Neural cell (in vitro differentiated cells): ENCODE measurements around the gene QRICH2. TPM values are rescaled to one million over a fixed set of nuclear protein-coding genes. Genes with fewer than 3 reads are reported as not detected.

ENCODE experiments used
- H2AFZ ChIP-seq: fragments of 200-600, 300-800 bp; sonication (generic), shearing (Covaris generic); 2 replicates; pipeline ENCODE4 v1.6.0; 2014; ENCODE audit warnings: low read depth, mild to moderate bottlenecking, antibody characterized with exemption, low read length, moderate library complexity
- H3F3A ChIP-seq: fragments of 200-600 bp; shearing (Covaris generic); 2 replicates; pipeline ENCODE4 v1.6.1; 2016; ENCODE audit warnings: mild to moderate bottlenecking, moderate library complexity, mixed read lengths, antibody characterized with exemption, low read length; ENCODE audit not compliant: insufficient read depth, poor library complexity, severe bottlenecking
- H3K27ac ChIP-seq: fragments of 200-600, 300-800 bp; sonication (generic), shearing (Covaris generic); 2 replicates; pipeline ENCODE4 v1.5.1; 2014; ENCODE audit warnings: mild to moderate bottlenecking, low read length, moderate library complexity
- H3K27me3 ChIP-seq: fragments of 300-800, 200-600 bp; sonication (generic), shearing (Covaris generic); 2 replicates; pipeline ENCODE4 v1.6.0; 2014; ENCODE audit warnings: mild to moderate bottlenecking, low read depth, low read length, moderate library complexity; ENCODE audit not compliant: insufficient read depth
- H3K36me3 ChIP-seq: fragments of 300-800, 200-600 bp; sonication (generic), shearing (Covaris generic); 2 replicates; pipeline ENCODE4 v1.5.1; 2014; ENCODE audit warnings: mild to moderate bottlenecking, antibody characterized with exemption, low read length, moderate library complexity; ENCODE audit not compliant: insufficient read depth
- H3K4me2 ChIP-seq: fragments of 300-800, 200-600 bp; sonication (generic), shearing (Covaris generic); 2 replicates; pipeline ENCODE4 v1.6.0; 2014; ENCODE audit warnings: mild to moderate bottlenecking, low read length
- H3K4me3 ChIP-seq: fragments of 300-800, 200-600 bp; sonication (generic), shearing (Covaris generic); 2 replicates; pipeline ENCODE4 v1.5.1; 2014; ENCODE audit warnings: mild to moderate bottlenecking, low read length, moderate library complexity
- H3K79me2 ChIP-seq: fragments of 200-600 bp; shearing (Covaris generic); replicated peaks from 2 replicates; pipeline ENCODE4 v1.6.0; 2014; ENCODE audit warnings: mild to moderate bottlenecking, low read length, moderate library complexity; ENCODE audit not compliant: insufficient read depth
- H3K9ac ChIP-seq: fragments of 300-800, 200-600 bp; sonication (generic), shearing (Covaris generic); 2 replicates; pipeline ENCODE4 v1.6.1; 2016; ENCODE audit warnings: mild to moderate bottlenecking, low read length, mixed read lengths
- H3K9me2 ChIP-seq: fragments of 200-600 bp; shearing (Covaris generic); 2 replicates; pipeline ENCODE4 v1.6.1; 2016; ENCODE audit warnings: mild to moderate bottlenecking, low read length, mixed read lengths; ENCODE audit not compliant: insufficient read depth
- H3K9me3 ChIP-seq: fragments of 200-600, 300-800 bp; sonication (generic), shearing (Covaris generic); 2 replicates; pipeline ENCODE4 v1.6.1; 2016; ENCODE audit warnings: mild to moderate bottlenecking, mixed run types, low read length, moderate library complexity, mixed read lengths
- H4K20me1 ChIP-seq: fragments of 200-600 bp; shearing (Covaris generic); 2 replicates; pipeline ENCODE4 v1.6.1; 2016; ENCODE audit warnings: mild to moderate bottlenecking, mixed run types; ENCODE audit not compliant: insufficient read depth
- EP300 ChIP-seq: fragments of 450-650 bp; conservative IDR thresholded peaks from 2 replicates; pipeline ENCODE4 v1.6.1; 2014; ENCODE audit warnings: antibody characterized with exemption, mild to moderate bottlenecking, moderate library complexity; ENCODE audit not compliant: poor library complexity, severe bottlenecking
- EZH2 ChIP-seq: fragments of 200-600, 300-800 bp; shearing (Covaris generic), sonication (generic); IDR thresholded peaks from 2 replicates; pipeline ENCODE4 v1.6.1; 2014; ENCODE audit warnings: antibody characterized with exemption, low read length, borderline replicate concordance, mild to moderate bottlenecking; ENCODE audit not compliant: insufficient read depth, poor library complexity, severe bottlenecking
- MXI1 ChIP-seq: fragments of 450-650 bp; conservative IDR thresholded peaks from 2 replicates; pipeline ENCODE4 v1.6.1; 2014; ENCODE audit warnings: antibody characterized with exemption, mild to moderate bottlenecking; ENCODE audit not compliant: poor library complexity, severe bottlenecking
- POLR2AphosphoS5 ChIP-seq: IDR thresholded peaks from 2 replicates; pipeline ENCODE4 v1.6.1; 2012
- RAD21 ChIP-seq: fragments of 450-650 bp; conservative IDR thresholded peaks from 2 replicates; pipeline ENCODE4 v1.6.1; 2014; ENCODE audit warnings: antibody characterized with exemption, mild to moderate bottlenecking, moderate library complexity
- SMC3 ChIP-seq: fragments of 450-650 bp; conservative IDR thresholded peaks from 2 replicates; pipeline ENCODE4 v1.6.1; 2014; ENCODE audit warnings: antibody characterized with exemption, mild to moderate bottlenecking, moderate library complexity; ENCODE audit not compliant: poor library complexity
- TAF1 ChIP-seq: IDR thresholded peaks from 2 replicates; pipeline ENCODE4 v1.6.1; 2012; ENCODE audit warnings: low read depth
- polyA plus RNA-seq: library from polyadenylated mRNA; depleted of rRNA; stranded (reverse); fragments of >200 nt; gene quantifications from 2 replicates; pipeline ENCODE4 v1.2.3, GENCODE V29; 2014
- TF ChIP-seq, protein P1 (sequence below): fragments of 450-650 bp; IDR thresholded peaks from 2 replicates; pipeline ENCODE4 v1.5.1; 2014; ENCODE audit warnings: antibody characterized with exemption, mild to moderate bottlenecking, moderate library complexity; ENCODE audit not compliant: poor library complexity, severe bottlenecking
- TF ChIP-seq, protein P2 (sequence below): IDR thresholded peaks from 2 replicates; pipeline ENCODE4 v1.6.1; 2012; ENCODE audit warnings: borderline replicate concordance

QRICH2 gene
- polyA plus RNA-seq, 1 donor from 2014 or later = 17.3 TPM

DNA sequence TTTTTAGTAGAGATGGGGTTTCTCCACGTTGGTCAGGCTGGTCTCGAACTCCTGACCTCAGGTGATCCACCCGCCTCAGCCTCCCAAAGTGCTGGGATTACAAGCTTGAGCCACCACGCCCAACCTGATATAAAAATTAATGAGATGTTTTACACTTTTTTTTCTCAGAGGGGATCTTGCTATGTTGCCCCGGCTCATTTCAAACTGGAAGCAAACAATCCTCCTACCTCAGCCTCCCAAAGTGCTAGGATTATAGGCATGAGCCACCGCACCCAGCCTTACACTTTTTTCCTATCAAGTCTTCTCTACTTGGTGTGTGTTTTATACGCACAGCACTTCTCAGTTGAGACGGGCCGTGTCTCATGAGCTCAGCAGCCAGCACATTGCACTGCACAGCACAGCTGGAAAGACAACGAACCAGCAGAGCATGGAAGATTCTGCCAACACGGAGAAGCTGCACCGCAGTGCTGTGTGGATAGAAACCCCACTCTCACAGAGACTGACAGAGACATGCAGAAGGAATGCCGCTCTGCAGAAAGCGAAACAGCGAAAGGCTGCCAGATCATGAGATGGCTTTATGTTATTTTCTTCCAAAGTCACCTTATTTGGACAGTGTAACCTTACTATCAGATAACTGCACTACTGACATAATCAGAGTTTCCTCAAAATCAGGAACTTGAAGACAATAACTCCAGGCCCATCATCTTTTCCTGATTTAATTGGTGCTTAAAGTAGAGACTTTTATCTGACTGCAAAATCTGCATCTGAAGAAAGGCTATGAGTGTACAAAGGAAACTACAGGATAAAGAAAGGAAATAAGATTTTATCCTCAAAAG, 6.5 kb upstream of the QRICH2 start:
- no peaks in the 10 kb centered on the region for H3K9me2 ChIP-seq
- TF ChIP-seq MXI1 (no peak), RAD21 (no peak), EZH2 (no peak), TAF1 (no peak), POLR2AphosphoS5 (no peak), SMC3 (no peak), EP300 (no peak)
- TF ChIP-seq, protein P1, sequence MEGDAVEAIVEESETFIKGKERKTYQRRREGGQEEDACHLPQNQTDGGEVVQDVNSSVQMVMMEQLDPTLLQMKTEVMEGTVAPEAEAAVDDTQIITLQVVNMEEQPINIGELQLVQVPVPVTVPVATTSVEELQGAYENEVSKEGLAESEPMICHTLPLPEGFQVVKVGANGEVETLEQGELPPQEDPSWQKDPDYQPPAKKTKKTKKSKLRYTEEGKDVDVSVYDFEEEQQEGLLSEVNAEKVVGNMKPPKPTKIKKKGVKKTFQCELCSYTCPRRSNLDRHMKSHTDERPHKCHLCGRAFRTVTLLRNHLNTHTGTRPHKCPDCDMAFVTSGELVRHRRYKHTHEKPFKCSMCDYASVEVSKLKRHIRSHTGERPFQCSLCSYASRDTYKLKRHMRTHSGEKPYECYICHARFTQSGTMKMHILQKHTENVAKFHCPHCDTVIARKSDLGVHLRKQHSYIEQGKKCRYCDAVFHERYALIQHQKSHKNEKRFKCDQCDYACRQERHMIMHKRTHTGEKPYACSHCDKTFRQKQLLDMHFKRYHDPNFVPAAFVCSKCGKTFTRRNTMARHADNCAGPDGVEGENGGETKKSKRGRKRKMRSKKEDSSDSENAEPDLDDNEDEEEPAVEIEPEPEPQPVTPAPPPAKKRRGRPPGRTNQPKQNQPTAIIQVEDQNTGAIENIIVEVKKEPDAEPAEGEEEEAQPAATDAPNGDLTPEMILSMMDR = no peak
- TF ChIP-seq, protein P2, sequence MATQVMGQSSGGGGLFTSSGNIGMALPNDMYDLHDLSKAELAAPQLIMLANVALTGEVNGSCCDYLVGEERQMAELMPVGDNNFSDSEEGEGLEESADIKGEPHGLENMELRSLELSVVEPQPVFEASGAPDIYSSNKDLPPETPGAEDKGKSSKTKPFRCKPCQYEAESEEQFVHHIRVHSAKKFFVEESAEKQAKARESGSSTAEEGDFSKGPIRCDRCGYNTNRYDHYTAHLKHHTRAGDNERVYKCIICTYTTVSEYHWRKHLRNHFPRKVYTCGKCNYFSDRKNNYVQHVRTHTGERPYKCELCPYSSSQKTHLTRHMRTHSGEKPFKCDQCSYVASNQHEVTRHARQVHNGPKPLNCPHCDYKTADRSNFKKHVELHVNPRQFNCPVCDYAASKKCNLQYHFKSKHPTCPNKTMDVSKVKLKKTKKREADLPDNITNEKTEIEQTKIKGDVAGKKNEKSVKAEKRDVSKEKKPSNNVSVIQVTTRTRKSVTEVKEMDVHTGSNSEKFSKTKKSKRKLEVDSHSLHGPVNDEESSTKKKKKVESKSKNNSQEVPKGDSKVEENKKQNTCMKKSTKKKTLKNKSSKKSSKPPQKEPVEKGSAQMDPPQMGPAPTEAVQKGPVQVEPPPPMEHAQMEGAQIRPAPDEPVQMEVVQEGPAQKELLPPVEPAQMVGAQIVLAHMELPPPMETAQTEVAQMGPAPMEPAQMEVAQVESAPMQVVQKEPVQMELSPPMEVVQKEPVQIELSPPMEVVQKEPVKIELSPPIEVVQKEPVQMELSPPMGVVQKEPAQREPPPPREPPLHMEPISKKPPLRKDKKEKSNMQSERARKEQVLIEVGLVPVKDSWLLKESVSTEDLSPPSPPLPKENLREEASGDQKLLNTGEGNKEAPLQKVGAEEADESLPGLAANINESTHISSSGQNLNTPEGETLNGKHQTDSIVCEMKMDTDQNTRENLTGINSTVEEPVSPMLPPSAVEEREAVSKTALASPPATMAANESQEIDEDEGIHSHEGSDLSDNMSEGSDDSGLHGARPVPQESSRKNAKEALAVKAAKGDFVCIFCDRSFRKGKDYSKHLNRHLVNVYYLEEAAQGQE = no peak
- H3K36me3 ChIP-seq = peaks cover 13% of the 10 kb centered on the region
- H4K20me1 ChIP-seq = no peaks in the 10 kb centered on the region
- no peak overlapping the region for H3K9ac ChIP-seq
- H3K79me2 ChIP-seq = no peaks in the 10 kb centered on the region
- H3K4me2 ChIP-seq = no peak overlapping the region
- H3K27ac ChIP-seq = no peak overlapping the region
- no peaks in the 10 kb centered on the region for H3F3A ChIP-seq
- no peaks in the 10 kb centered on the region for H3K27me3 ChIP-seq
- H2AFZ ChIP-seq = no peak overlapping the region
- no peak overlapping the region for H3K4me3 ChIP-seq
- no peaks in the 10 kb centered on the region for H3K9me3 ChIP-seq

DNA sequence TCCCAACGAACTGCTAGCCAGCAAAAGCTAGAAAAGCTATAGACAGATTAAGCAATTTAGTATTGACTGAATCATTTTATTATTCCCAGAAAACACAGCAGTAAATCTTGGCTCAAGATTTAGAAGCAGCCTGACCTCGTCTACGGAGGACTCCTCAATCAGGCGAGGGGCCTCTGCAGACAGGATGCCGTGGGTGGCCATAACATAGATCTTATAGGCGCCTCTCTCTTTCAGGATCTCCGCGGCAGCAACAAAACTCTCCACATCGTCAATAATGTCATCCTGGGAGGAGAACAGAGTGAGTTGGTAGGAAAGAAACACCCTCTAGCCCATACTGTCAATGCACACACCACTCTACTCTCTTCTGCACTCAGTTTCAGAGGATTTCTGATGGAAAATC, 4.7 kb upstream of the QRICH2 start:
- TF ChIP-seq, protein P1 = no peak
- Histone ChIP-seq H3K36me3 (peaks cover 13% of the 10 kb centered on the region), H3K4me3 (no peak overlapping the region)

More for the DNA sequence above, 4.7 kb upstream of the QRICH2 start:
- no peaks in the 10 kb centered on the region for H3F3A ChIP-seq
- no peak overlapping the region for H3K27ac ChIP-seq
- H3K27me3 ChIP-seq = no peaks in the 10 kb centered on the region
- no peaks in the 10 kb centered on the region for H3K79me2 ChIP-seq
- no peaks in the 10 kb centered on the region for H4K20me1 ChIP-seq
- H3K4me2 ChIP-seq = no peak overlapping the region
- no peak overlapping the region for H3K9ac ChIP-seq
- H2AFZ ChIP-seq = no peak overlapping the region
- H3K9me2 ChIP-seq = no peaks in the 10 kb centered on the region
- H3K9me3 ChIP-seq = no peaks in the 10 kb centered on the region
